CD4-positive, alpha-beta T cell treated with Interleukin-15 for 4 hours (primary cell): Measurements from ENCODE around the gene TOPBP1.
"Not testable (repeated sequence)": the region's sequence is repeated elsewhere in the genome, so short reads cannot be mapped to it uniquely, and the experiment has no call there.

Source experiments
- DNase-seq: peaks from one replicate; pipeline ENCODE4 v3.0.0-alpha.2; 2020; ENCODE audit warnings: low spot score

Gene TOPBP1

DNA sequence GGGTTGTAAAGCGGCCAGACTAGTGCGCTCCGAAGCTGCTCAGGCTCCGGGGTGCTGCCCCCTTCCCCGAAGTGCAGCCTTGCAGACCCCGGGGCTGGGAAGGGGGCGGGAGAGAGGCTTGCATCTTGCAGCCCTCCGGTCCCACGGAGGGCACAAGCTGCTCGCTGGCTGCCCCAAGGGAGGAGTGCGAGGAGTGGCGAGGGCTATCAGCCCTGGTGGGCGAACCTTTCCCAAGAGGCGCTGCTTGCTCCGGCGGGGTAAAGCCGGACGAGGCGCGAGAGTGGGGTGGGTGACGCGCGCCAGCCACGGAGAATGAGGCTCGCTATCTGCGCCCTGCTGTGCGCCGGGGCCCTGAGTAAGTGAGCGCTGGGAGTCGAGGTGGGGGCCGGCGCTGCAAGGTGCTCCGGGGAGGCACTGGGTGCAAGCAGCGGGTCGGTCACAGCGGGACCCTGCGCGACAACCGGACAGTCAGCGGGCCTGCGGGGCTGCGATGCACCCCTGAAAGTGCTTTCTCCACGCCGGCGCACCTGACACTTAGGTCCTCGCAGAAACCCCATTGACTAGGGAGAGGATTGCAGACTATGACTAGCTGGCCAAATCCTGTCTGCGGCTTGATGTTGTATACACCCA lies 12.7 kb upstream of the TOPBP1 start:
- no peak for DNase-seq

- DNase-seq, result no peak
Measured at GRCh38 chr3:133673746-133674145, 12.0 kb upstream of the TOPBP1 start.

DNA sequence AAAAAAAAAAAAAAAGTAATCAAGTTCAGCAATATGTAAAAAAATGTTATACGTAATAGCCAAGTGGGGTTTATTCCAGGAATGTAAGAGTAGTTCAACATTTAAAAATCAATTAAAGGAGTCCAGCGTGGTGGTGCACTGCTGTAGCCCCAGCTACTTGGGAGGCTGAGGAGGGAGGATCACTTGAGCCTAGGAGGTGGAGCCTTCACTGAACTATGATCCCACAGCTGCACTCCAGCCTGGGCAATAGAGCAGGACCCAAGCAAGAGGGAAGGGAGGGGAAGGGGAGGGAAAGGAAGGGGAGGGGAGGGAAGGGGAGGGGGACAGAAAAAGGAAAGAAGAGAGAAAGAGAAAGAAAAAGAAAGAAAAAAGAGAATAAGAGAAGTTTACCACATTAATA lies 10.7 kb upstream of the TOPBP1 start:
- no peak for DNase-seq

DNA sequence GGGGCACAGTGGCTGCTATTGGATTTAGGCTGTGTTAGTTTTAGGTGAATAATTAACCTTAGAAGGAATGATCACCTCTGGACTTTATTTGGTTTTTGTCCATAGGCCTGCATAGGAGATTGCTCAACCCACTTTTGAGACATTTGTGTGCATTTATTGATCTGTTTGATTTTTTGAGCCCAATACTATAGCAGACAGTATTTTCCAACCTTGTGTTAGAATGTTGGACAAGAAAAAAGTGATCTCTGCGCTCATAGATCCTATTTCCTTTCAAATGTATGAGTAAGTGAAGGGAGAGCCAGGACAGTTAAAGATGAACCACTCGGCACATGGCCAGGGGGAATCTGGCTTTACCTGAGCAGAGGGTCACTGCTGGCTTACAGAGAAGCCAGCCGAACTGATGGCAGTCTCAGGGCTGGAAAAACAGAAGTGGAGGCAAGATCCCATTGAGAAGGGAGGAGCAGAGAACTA lies 8.8 kb upstream of the TOPBP1 start:
- DNase-seq, result no peak

DNA sequence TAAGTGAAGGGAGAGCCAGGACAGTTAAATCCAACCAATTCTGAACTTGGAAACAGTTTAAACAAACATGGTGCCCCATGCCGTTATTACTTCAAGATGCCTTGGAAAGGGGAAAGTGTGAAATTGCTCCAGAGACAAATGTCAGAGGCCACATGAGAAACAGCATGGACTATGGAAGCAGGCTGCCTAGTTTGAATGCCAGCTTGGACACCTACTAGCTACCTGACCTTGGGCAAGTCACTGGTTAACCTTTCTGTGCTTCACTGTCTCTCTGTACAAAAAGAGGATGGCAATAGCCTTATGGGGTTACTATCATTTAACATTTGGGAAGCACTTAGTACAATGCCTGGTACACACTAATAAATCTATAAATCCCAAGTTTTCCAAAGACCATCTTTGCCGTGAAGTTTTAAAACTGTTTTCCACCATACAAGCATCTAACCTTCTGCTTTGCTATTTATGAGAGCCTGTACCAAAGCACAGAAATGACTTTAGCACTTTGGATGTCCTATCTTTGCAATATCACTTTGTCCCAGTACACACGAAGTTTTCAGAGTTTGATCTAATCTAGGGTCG lies 8.3 kb upstream of the TOPBP1 start:
- DNase-seq, result no peak

GRCh38 chr3:133667118-133667517 lies 5.4 kb upstream of the TOPBP1 start:
- DNase-seq, result no peak

- not testable (repeated sequence) for DNase-seq
Measured at GRCh38 chr3:133665188-133665587, 3.4 kb upstream of the TOPBP1 start.

DNA sequence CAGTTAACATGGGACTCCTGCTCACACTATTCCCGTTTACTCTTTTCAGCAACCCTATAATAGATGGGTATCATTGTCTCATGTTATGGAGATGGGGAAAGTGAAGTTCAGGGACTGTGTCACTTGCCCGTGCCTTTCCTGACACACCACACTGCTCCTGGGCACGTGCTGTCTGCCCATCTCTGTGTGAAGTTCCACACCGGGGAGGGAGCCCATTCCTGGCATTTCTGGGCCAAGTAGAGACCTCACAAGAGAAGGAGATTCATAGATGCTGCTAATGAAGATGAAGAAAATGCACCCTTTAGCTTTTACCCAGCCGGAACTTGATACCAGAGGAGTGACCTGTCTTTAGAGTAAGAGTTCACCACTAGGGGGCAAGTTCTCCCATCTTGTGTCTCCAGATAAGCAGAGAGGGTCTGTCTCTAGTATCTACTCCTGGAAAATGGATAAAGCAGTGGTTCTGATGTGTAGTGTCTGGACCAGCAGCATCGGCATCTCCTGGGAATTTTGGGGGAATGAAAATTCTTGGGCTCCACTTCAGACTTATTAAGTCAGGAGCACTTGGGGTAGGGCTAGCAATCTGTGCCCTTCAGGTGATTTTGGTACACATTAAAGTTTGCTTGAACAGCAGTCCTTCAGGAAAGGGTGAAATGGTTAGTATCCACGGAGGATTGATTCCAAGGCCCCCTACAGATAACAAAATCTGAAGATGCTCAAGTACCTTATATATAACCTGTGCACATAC lies 2.0 kb upstream of the TOPBP1 start:
- peak; percentile 63 for DNase-seq

DNA sequence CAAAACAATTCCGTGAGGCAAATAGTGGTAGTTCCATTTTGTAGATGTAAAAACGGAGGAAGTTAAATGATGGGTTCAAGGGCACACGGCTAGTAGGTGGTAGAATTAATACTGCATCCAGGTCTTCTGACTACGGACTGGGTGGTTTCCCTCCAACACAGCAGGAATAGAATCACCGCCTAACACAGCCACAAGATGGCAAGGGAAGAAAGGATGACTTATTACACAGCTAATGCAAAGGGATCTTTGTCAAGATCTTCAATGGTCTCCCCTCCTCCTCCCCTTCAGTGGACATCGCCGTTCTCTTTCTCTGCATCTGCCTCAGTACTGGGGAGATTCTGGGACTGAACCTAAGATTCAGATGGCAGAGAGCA lies 524 bp upstream of the TOPBP1 start:
- DNase-seq, result peak; percentile 14

DNA sequence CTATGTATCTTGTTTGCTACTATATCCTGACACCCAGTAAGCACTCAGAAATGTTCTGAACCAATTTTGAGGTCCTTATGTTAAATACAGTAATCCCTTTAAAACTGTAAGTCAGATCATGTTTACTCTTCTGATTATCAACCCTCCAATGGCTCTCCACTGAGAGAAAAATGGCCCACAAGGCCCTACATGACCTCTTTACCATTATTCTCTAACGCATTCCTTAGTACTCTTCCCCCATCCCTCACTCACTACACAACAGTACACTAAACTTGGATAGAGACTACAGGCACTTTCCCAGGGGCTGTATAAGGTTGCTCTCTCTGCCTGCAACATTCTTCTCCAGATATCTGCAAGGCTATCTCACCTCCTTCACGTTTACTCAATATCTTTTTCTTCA lies 1.9 kb downstream of the TOPBP1 start:
- no peak for DNase-seq

GRCh38 chr3:133655731-133656515 lies 5.8 kb downstream of the TOPBP1 start:
- no peak for DNase-seq

DNA sequence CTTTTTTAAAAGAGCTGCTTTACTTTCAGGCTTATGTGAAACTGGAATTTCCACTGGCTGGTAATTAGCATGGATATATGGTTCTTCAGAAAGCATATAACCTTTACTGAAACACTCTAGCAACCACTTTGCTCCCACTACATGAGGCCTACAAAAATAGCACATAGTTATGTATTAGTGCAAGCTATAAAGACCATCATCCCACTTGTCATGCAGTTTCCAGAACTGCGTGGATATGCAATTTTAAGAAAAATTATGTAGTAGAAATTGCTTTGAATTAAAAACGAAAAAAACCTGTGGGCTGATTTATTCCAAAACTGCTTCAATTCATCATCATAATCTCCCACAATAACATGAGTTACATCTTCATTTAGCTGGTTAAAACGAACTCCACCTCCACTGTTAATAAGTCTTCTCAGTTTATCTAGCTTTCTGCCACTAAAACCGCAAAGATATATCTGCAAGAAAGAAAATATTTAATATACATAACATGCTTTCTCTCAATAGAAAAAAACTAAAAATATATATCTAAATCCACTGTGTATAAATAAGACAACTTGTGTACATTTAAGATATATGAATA lies 12.2 kb downstream of the TOPBP1 start:
- DNase-seq, result no peak

DNA sequence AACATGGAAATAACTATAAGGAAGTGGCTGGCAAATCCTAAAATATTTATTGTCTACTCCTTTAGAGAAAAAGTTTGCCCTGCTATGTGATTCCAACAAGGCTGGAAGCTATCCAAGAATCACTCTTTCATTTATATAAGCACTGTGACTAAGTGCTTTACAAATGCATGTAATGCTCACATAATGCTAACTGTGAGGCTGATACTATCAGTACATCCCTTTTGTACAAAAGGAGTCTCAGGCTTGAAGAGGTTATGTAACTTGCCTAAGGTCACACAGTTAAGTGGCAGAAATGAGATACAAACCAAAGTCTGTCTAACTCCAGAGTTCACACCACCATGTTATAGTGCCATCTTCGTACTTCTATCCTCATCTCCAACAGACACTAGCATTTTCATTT lies 17.0 kb downstream of the TOPBP1 start:
- DNase-seq, result no peak

GRCh38 chr3:133643611-133644010 lies 18.1 kb downstream of the TOPBP1 start:
- DNase-seq, result no peak

DNA sequence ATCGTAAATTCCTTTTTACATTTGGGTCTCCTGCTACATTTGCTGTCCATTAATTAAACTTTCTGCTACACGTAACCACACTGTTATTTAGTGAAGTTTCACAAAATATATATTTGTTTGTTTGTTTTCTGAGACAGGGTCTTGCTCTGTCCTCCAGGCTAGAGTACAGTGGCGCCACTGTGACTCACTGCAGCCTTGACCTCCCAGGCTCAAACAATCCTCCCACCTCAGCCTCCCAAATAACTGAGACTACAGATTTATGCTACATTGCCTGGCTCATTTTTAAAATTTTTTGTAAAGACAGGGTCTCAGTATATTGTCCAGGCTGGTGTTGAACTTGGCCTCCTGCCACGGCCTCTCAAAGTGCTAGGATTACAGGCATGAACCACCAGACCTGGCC lies 20.5 kb downstream of the TOPBP1 start:
- no peak for DNase-seq

DNA sequence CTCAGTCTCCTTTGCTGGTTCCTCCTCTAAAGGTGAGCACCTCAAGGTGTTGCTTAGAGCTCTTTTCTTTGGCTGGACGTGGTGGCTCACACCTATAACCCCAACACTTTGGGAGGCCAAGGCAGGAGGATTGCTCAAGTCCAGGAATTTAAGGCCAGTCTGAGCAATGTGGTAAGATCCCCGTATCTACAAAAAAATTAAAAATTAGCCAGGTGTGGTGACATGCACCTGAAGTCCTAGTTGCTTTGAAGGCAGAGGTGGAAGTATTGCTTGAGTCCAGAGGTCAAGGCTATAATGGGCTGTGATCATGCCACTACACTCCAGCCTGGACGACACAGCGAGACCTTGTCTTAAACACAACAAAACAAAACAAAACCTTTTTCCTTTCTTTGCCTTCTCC lies 28.3 kb downstream of the TOPBP1 start:
- DNase-seq, result no peak

DNA sequence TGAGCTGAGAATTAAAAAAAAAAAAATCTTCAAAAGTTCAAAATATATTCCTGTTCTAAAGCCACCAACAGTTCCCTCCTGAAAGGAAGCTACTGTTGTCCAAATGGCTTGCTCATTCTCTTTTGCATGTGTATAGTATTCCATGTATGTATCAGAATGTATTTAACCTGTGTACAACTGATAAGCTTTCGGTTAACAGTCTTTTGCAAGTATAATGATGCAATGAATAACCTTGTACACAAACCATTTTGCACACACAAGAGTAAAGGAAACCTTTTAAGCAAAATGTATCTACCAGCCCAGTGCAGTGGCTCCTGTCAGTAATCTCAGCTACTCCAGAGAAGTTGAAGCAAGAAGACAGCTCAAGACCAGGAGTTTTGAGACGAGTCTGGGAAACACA lies 32.6 kb downstream of the TOPBP1 start:
- DNase-seq, result no peak

DNA sequence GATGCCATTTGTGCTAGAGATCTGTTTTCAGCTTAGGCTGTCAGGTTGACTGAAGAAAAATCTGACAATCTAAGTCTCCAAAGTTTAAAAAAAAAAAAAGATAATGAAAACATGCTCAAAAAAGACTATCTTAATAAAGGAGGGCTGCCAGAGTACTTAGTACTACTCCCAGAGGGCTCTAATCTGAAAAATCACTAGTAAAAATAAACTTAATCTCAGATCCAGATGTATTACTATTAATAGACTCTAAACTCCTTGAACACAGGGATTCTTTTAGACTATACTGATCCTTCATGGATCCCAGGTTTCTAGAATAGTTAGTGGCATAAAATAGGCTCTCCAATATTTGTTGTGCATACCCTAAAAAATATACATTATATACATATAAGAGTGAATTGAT lies 34.0 kb downstream of the TOPBP1 start:
- DNase-seq, result no peak

- DNase-seq, result no peak
Measured at GRCh38 chr3:133620066-133620784, 41.5 kb downstream of the TOPBP1 start.

DNA sequence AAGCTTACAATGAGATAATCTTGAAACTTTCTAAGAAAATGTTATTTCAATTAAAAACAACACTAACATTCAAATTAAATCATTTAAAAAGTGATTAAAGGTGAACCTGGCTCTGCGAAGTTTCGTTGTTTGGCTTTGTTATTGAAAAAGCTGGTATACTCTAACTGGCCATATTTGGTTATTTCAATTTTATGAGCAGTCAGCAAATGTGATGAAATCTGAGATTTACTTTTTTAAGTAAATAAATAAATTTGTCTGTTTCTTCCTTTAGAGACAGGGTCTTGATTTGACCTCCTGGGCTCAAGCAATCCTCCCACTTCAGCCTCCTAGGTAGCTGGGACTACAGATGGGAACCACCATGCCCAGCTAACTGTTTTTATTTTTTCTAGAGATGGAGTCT lies 50.2 kb downstream of the TOPBP1 start:
- DNase-seq, result no peak

GRCh38 chr3:133610031-133610430 lies 51.7 kb downstream of the TOPBP1 start:
- DNase-seq, result no peak

DNA sequence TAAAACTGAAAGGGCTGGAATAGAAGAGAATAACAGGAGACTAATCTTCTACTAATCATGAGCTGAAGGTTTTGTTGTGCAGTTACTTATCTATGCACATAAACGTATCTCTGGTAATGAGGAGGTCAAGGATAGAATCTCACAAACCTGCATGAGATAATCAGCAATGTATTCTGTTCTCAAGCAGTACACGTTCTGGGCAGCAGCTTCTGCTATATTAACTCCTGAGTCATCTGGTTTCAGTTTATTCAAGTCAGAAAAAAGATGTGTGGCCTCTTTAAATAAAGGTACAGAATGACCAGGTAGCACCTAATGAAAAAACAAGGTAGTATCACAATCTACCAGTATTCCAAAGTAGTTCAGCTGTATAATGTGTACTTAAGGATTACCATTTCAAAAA lies 53.4 kb downstream of the TOPBP1 start:
- DNase-seq, result no peak
